ENCODE data around the gene PRKG1.

PRKG1 gene

GRCh38 chr10:51074238-51075028 is at the start of gene PRKG1:
Gene PRKG1 (plus strand): TSS chr10:51074487.
- no peak for DNase-seq

- no peak for DNase-seq
Observed at GRCh38 chr10:51028420-51028819, 45.9 kb upstream of the PRKG1 start.

GRCh38 chr10:51029172-51029641 is 45.1 kb upstream of the PRKG1 start:
- no peak for DNase-seq

- DNase-seq = no peak
Observed at GRCh38 chr10:51030480-51030879, 43.8 kb upstream of the PRKG1 start.

- DNase-seq = no peak
Observed at GRCh38 chr10:51031950-51032349, 42.3 kb upstream of the PRKG1 start.

GRCh38 chr10:51034769-51035168 is 39.5 kb upstream of the PRKG1 start:
- DNase-seq = no peak

- no peak for DNase-seq
Observed at GRCh38 chr10:51035344-51035743, 38.9 kb upstream of the PRKG1 start.

GRCh38 chr10:51045871-51046270 is 28.4 kb upstream of the PRKG1 start:
- no peak for DNase-seq

- DNase-seq = no peak
Observed at GRCh38 chr10:51046654-51047053, 27.6 kb upstream of the PRKG1 start.

- DNase-seq = no peak
Observed at GRCh38 chr10:51047857-51048256, 26.4 kb upstream of the PRKG1 start.

- no peak for DNase-seq
Observed at GRCh38 chr10:51048792-51049191, 25.5 kb upstream of the PRKG1 start.

GRCh38 chr10:51052163-51052562 is 22.1 kb upstream of the PRKG1 start:
- DNase-seq = no peak

GRCh38 chr10:51057925-51058324 is 16.4 kb upstream of the PRKG1 start:
- DNase-seq = no peak

- no peak for DNase-seq
Observed at GRCh38 chr10:51063166-51063565, 11.1 kb upstream of the PRKG1 start.

GRCh38 chr10:51063659-51064535 is 10.4 kb upstream of the PRKG1 start:
- DNase-seq = no peak

- no peak for DNase-seq
Observed at GRCh38 chr10:51066231-51066630, 8.1 kb upstream of the PRKG1 start.

GRCh38 chr10:51072210-51072609 is 2.1 kb upstream of the PRKG1 start:
- DNase-seq = no peak

- DNase-seq = no peak
Observed at GRCh38 chr10:51072921-51073434, 1.3 kb upstream of the PRKG1 start.

- DNase-seq = no peak
Observed at GRCh38 chr10:51073453-51074237, 642 bp upstream of the PRKG1 start.

GRCh38 chr10:51075043-51075872 is 971 bp downstream of the PRKG1 start:
- DNase-seq = no peak

- no peak for DNase-seq
Observed at GRCh38 chr10:51075873-51076229, 1.6 kb downstream of the PRKG1 start.

- DNase-seq = no peak
Observed at GRCh38 chr10:51076299-51076841, 2.1 kb downstream of the PRKG1 start.

Data from NCI-H2171 (cell line).